GM06990 (cell line): ENCODE results near the gene CITED2.
"Not testable (repeated sequence)": the region's sequence is repeated elsewhere in the genome, so short reads cannot be mapped to it uniquely, and the experiment has no call there.

Source experiments
- DNase-seq: peaks from one replicate; pipeline ENCODE4 v3.0.0-alpha.2; 2011; ENCODE audit not compliant: insufficient read length; ENCODE audit errors: extremely low read depth
- H3K27me3 ChIP-seq: replicated peaks from 2 replicates; pipeline ENCODE4 v1.6.0; 2011; ENCODE audit warnings: low read length; ENCODE audit not compliant: control insufficient read depth, insufficient read depth
- H3K36me3 ChIP-seq: 2 replicates; pipeline ENCODE4 v1.5.1; 2011; ENCODE audit warnings: low read length; ENCODE audit not compliant: control insufficient read depth, insufficient read depth
- H3K4me3 ChIP-seq: replicated peaks from 2 replicates; pipeline ENCODE4 v1.5.1; 2011; ENCODE audit warnings: low read depth, mild to moderate bottlenecking, control low read depth, low read length
- CTCF ChIP-seq: IDR thresholded peaks from 2 replicates; pipeline ENCODE4 v1.5.1; 2011; ENCODE audit warnings: low read length, control low read depth, mild to moderate bottlenecking, inconsistent platforms; ENCODE audit not compliant: insufficient read depth, poor library complexity, severe bottlenecking

Gene CITED2

GRCh38 chr6:139415365-139415764, 40.9 kb upstream of the CITED2 start:
- no peak for TF ChIP-seq CTCF
- DNase-seq, result no peak
- Histone ChIP-seq H3K36me3 (no peaks in the 10 kb centered on the region), H3K27me3 (no peaks in the 10 kb centered on the region), H3K4me3 (no peak overlapping the region)

- not testable (repeated sequence) for H3K27me3 ChIP-seq, DNase-seq, H3K36me3 ChIP-seq, H3K4me3 ChIP-seq
These were observed 37.7 kb upstream of the CITED2 start for GRCh38 chr6:139412103-139412502.

GRCh38 chr6:139409026-139409425, 34.6 kb upstream of the CITED2 start:
- DNase-seq, result no peak
- Histone ChIP-seq H3K36me3 (no peaks in the 10 kb centered on the region), H3K27me3 (no peaks in the 10 kb centered on the region), H3K4me3 (no peak overlapping the region)
- TF ChIP-seq CTCF, result no peak

GRCh38 chr6:139407718-139408222, 33.3 kb upstream of the CITED2 start:
- TF ChIP-seq CTCF, result no peak
- Histone ChIP-seq H3K27me3 (no peaks in the 10 kb centered on the region), H3K4me3 (no peak overlapping the region), H3K36me3 (no peaks in the 10 kb centered on the region)
- DNase-seq, result no peak

GRCh38 chr6:139406577-139407343, 32.3 kb upstream of the CITED2 start:
- no peak overlapping the region for H3K4me3 ChIP-seq
- no peak for DNase-seq
- TF ChIP-seq CTCF, result no peak

GRCh38 chr6:139402876-139403386, 28.5 kb upstream of the CITED2 start:
- no peak for TF ChIP-seq CTCF
- Histone ChIP-seq H3K27me3 (no peaks in the 10 kb centered on the region), H3K36me3 (no peaks in the 10 kb centered on the region), H3K4me3 (no peak overlapping the region)
- no peak for DNase-seq

More at GRCh38 chr6:139406577-139407343, 32.3 kb upstream of the CITED2 start:
- Histone ChIP-seq H3K27me3 (no peaks in the 10 kb centered on the region), H3K36me3 (no peaks in the 10 kb centered on the region)
